ENCODE data around the gene KIAA0825. TPM values are rescaled to one million over a fixed set of nuclear protein-coding genes. Genes with fewer than 3 reads are reported as not detected.

The KIAA0825 gene
- polyA plus RNA-seq, 1 of the 3 experiments (the other 2 are of a cell fraction), result 0.61 TPM

- no peak for TF ChIP-seq REST (IDR thresholded peaks at IDR 0.05; ENCODE audit: low read depth, low read length)
- no peak for TF ChIP-seq TAF1 (IDR thresholded peaks at IDR 0.05; ENCODE audit: borderline replicate concordance, low read depth, low read length)
- 0 out of 2 replicates have a peak, but pooled peaks have one; percentile 19 for TF ChIP-seq GABPA (IDR thresholded peaks at IDR 0.05; ENCODE audit: low read depth)
- TF ChIP-seq PBX3 (IDR thresholded peaks at IDR 0.05), result peak; percentile 91
- peak; percentile 91 for TF ChIP-seq FOXM1 (IDR thresholded peaks at IDR 0.05; ENCODE audit: low read depth)
Measured at GRCh38 chr5:94218374-94218773, 400.0 kb downstream of the KIAA0825 start (continued).

- H3F3A ChIP-seq (replicated peaks; ENCODE audit: insufficient read depth), result no peaks in the 10 kb centered on the region
- H3K4me2 ChIP-seq, result no peak overlapping the region
- no peak overlapping the region for H3K9ac ChIP-seq
- TF ChIP-seq GABPA (IDR thresholded peaks at IDR 0.05; ENCODE audit: low read depth), result no peak
- TF ChIP-seq CHD2 (IDR thresholded peaks at IDR 0.05; ENCODE audit: low read length, partially characterized antibody), result no peak
- TF ChIP-seq POLR2AphosphoS5 (IDR thresholded peaks at IDR 0.05; ENCODE audit: low read depth, low read length), result no peak
- TF ChIP-seq USF2 (IDR thresholded peaks at IDR 0.05; ENCODE audit: borderline replicate concordance, low read depth, low read length), result no peak
- TF ChIP-seq GATA2 (CRISPR knock-in tag; IDR thresholded peaks at IDR 0.05), result no peak
- TF ChIP-seq FOXM1 (IDR thresholded peaks at IDR 0.05; ENCODE audit: low read depth), result no peak
- no peak for TF ChIP-seq PBX3 (IDR thresholded peaks at IDR 0.05)
- TF ChIP-seq EZH2phosphoT487 (IDR thresholded peaks at IDR 0.05; ENCODE audit: borderline replicate concordance, low read depth), result no peak
- TF ChIP-seq TAF1 (IDR thresholded peaks at IDR 0.05; ENCODE audit: borderline replicate concordance, low read depth, low read length), result no peak
- no peak for TF ChIP-seq ELF1 (IDR thresholded peaks at IDR 0.05)
- TF ChIP-seq RAD21 (IDR thresholded peaks at IDR 0.05; ENCODE audit: low read length), result no peak
- TF ChIP-seq IRF3 (IDR thresholded peaks at IDR 0.05; ENCODE audit: low read depth, low read length), result no peak
- TF ChIP-seq RCOR1 (IDR thresholded peaks at IDR 0.05; ENCODE audit: low read length), result no peak
- DNase-seq, result no peak
- WGBS (ENCODE audit: low lambda C conversion rate), result 81% methylated on average over 3 of the region's 3 CpGs
- no peaks in the 10 kb centered on the region for H3K36me3 ChIP-seq (replicated peaks in 1 of 2; ENCODE audit: control insufficient read depth in 1 of 2, insufficient read depth in 2 of 2, low read length in 1 of 2)
- POLR2A ChIA-PET, result no interaction called here
- H3K79me2 ChIP-seq (ENCODE audit: insufficient read depth), result no peaks in the 10 kb centered on the region
- peaks cover 0 to 10% of the 10 kb centered on the region in 2 experiments; a peak in 1 of 4 replicates for H3K4me1 ChIP-seq (ENCODE audit: control insufficient read depth in 1 of 2, insufficient read depth in 2 of 2, low read depth in 1 of 2, low read length in 1 of 2)
- peak overlapping the region; percentile 48 to 69; a peak in 3 of 4 replicates for H3K27ac ChIP-seq (ENCODE audit: low read depth in 2 of 2, low read length in 1 of 2)
- H3K4me3 ChIP-seq (ENCODE audit: low read depth in 2 of 2, low read length in 1 of 2), result no peak overlapping the region
- H3K27me3 ChIP-seq (ENCODE audit: insufficient read depth), result no peaks in the 10 kb centered on the region
- no peaks in the 10 kb centered on the region for H4K20me1 ChIP-seq (ENCODE audit: insufficient read depth)
- CTCF ChIA-PET, result interaction anchor here (0.6 kb wide), 1 partner anchor 1220 kb away, joined by 3 read pairs; no protein-coding TSS in a partner anchor
- no peak overlapping the region for H2AFZ ChIP-seq (ENCODE audit: low read depth)
- H3K9me2 ChIP-seq, result no peaks in the 10 kb centered on the region
- no peaks in the 10 kb centered on the region for H3K9me3 ChIP-seq
Measured at GRCh38 chr5:94217745-94218144, 400.7 kb downstream of the KIAA0825 start.
